Measurements from ENCODE around the gene PDAP1. TPM values are rescaled to one million over a fixed set of nuclear protein-coding genes. Genes with fewer than 3 reads are reported as not detected.

The PDAP1 gene
- total and polyA plus RNA-seq, 9 of the 15 experiments (the other 6 are each of a cell fraction or from before 2014, with no cell fraction given), result 10.2 to 315 (median 129) TPM

DNA sequence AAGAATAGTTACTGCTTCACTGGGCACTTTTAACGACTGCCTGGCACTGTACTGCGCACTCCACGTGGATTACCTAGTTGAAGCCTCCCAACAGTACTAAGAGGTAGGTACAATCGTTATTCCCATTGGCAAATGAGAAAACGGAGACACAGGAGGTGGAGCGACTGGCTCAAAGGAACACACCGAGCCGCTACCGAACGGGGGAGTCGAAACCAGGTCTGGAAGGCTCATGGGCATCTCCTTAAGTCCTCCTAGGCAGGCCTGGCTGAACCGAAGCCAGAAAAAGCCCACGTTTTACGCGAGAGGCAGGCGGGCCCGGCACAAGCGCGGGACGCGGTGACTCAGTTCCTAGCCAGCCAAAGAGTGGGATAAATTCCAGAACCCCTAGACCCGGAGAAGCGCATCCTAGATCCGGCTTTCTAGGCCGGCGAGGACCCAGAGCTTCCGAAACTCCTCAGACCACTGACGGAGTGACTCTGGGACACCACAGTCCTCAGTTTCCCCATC, 472 bp downstream of the PDAP1 start (continued):
- TF ChIP-seq, protein P1, sequence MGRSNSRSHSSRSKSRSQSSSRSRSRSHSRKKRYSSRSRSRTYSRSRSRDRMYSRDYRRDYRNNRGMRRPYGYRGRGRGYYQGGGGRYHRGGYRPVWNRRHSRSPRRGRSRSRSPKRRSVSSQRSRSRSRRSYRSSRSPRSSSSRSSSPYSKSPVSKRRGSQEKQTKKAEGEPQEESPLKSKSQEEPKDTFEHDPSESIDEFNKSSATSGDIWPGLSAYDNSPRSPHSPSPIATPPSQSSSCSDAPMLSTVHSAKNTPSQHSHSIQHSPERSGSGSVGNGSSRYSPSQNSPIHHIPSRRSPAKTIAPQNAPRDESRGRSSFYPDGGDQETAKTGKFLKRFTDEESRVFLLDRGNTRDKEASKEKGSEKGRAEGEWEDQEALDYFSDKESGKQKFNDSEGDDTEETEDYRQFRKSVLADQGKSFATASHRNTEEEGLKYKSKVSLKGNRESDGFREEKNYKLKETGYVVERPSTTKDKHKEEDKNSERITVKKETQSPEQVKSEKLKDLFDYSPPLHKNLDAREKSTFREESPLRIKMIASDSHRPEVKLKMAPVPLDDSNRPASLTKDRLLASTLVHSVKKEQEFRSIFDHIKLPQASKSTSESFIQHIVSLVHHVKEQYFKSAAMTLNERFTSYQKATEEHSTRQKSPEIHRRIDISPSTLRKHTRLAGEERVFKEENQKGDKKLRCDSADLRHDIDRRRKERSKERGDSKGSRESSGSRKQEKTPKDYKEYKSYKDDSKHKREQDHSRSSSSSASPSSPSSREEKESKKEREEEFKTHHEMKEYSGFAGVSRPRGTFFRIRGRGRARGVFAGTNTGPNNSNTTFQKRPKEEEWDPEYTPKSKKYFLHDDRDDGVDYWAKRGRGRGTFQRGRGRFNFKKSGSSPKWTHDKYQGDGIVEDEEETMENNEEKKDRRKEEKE (IDR thresholded peaks at IDR 0.05; ENCODE audit: borderline replicate concordance in 1 of 2, control insufficient read depth in 1 of 2, low read depth in 2 of 2, low read length in 1 of 2), result 0 out of 4 replicates have a peak, but pooled peaks of 1 of the 2 experiments have one; percentile 58
- TF ChIP-seq XRCC3 (IDR thresholded peaks at IDR 0.05) (no peak), CBFA2T2 (conservative IDR thresholded peaks at IDR 0.05) (no peak), ZNF165 (CRISPR knock-in tag; IDR thresholded peaks at IDR 0.05; ENCODE audit: borderline replicate concordance) (0 out of 2 replicates have a peak, but pooled peaks have one; percentile 66), ERF (CRISPR knock-in tag; IDR thresholded peaks at IDR 0.05) (0 out of 2 replicates have a peak, but pooled peaks have one; percentile 61), PHF21A (IDR thresholded peaks at IDR 0.05; ENCODE audit: borderline replicate concordance, low read depth) (no peak)
- TF ChIP-seq, protein P2, sequence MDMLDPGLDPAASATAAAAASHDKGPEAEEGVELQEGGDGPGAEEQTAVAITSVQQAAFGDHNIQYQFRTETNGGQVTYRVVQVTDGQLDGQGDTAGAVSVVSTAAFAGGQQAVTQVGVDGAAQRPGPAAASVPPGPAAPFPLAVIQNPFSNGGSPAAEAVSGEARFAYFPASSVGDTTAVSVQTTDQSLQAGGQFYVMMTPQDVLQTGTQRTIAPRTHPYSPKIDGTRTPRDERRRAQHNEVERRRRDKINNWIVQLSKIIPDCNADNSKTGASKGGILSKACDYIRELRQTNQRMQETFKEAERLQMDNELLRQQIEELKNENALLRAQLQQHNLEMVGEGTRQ (CRISPR knock-in tag; IDR thresholded peaks at IDR 0.05), result peak; percentile 8; the same call in 1 of the 2 replicates
- TF ChIP-seq, protein P3, sequence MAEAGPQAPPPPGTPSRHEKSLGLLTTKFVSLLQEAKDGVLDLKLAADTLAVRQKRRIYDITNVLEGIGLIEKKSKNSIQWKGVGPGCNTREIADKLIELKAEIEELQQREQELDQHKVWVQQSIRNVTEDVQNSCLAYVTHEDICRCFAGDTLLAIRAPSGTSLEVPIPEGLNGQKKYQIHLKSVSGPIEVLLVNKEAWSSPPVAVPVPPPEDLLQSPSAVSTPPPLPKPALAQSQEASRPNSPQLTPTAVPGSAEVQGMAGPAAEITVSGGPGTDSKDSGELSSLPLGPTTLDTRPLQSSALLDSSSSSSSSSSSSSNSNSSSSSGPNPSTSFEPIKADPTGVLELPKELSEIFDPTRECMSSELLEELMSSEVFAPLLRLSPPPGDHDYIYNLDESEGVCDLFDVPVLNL (CRISPR knock-in tag; IDR thresholded peaks at IDR 0.05; ENCODE audit: low read depth), result no peak

Data from K562 (cell line).